Measurements from ENCODE around the gene CXCL10. TPM values are rescaled to one million over a fixed set of nuclear protein-coding genes. Genes with fewer than 3 reads are reported as not detected.
"Not testable (repeated sequence)": the region's sequence is repeated elsewhere in the genome, so short reads cannot be mapped to it uniquely, and the experiment has no call there.

CXCL10 gene
- total RNA-seq, 1 donor from 2014 or later = not detected

- FAIRE-seq (no peak), DNase-seq (ENCODE audit: low read depth) (no peak)
- no peak overlapping the region for H3K4me3 ChIP-seq (ENCODE audit: low read depth, low read length)
- no peaks in the 10 kb centered on the region for H3K36me3 ChIP-seq (ENCODE audit: control insufficient read depth, insufficient read depth, low read length)
- no peak for TF ChIP-seq CTCF (IDR thresholded peaks at IDR 0.05; ENCODE audit: insufficient read depth, low read length, severe bottlenecking)
- H3K27me3 ChIP-seq (ENCODE audit: control insufficient read depth, insufficient read depth, low read length) = no peaks in the 10 kb centered on the region
These were observed 30.4 kb upstream of the CXCL10 start for GRCh38 chr4:76053730-76054129.

GRCh38 chr4:76050560-76051050 is 27.3 kb upstream of the CXCL10 start:
- not testable (repeated sequence) for H3K27me3 ChIP-seq (ENCODE audit: control insufficient read depth, insufficient read depth, low read length); FAIRE-seq; H3K36me3 ChIP-seq (ENCODE audit: control insufficient read depth, insufficient read depth, low read length); DNase-seq (ENCODE audit: low read depth); H3K4me3 ChIP-seq (ENCODE audit: low read depth, low read length)

GRCh38 chr4:76049860-76050416 is 26.6 kb upstream of the CXCL10 start:
- not testable (repeated sequence) for H3K36me3 ChIP-seq (ENCODE audit: control insufficient read depth, insufficient read depth, low read length); FAIRE-seq; H3K4me3 ChIP-seq (ENCODE audit: low read depth, low read length); H3K27me3 ChIP-seq (ENCODE audit: control insufficient read depth, insufficient read depth, low read length); DNase-seq (ENCODE audit: low read depth)

GRCh38 chr4:76044686-76045085 is 21.4 kb upstream of the CXCL10 start:
- H3K4me3 ChIP-seq (ENCODE audit: low read depth, low read length); DNase-seq (ENCODE audit: low read depth); H3K27me3 ChIP-seq (ENCODE audit: control insufficient read depth, insufficient read depth, low read length); H3K36me3 ChIP-seq (ENCODE audit: control insufficient read depth, insufficient read depth, low read length); FAIRE-seq: not testable (repeated sequence)

- not testable (repeated sequence) for DNase-seq (ENCODE audit: low read depth); FAIRE-seq; H3K36me3 ChIP-seq (ENCODE audit: control insufficient read depth, insufficient read depth, low read length); H3K27me3 ChIP-seq (ENCODE audit: control insufficient read depth, insufficient read depth, low read length); H3K4me3 ChIP-seq (ENCODE audit: low read depth, low read length)
These were observed 20.0 kb upstream of the CXCL10 start for GRCh38 chr4:76043306-76043705.

- DNase-seq (ENCODE audit: low read depth) = peak; percentile 54
- not testable (repeated sequence) for H3K36me3 ChIP-seq (ENCODE audit: control insufficient read depth, insufficient read depth, low read length); H3K4me3 ChIP-seq (ENCODE audit: low read depth, low read length); FAIRE-seq; H3K27me3 ChIP-seq (ENCODE audit: control insufficient read depth, insufficient read depth, low read length)
These were observed 19.1 kb upstream of the CXCL10 start for GRCh38 chr4:76042241-76042998.

GRCh38 chr4:76036855-76037254 is 13.6 kb upstream of the CXCL10 start:
- DNase-seq (ENCODE audit: low read depth) (no peak), FAIRE-seq (no peak)
- no peak overlapping the region for H3K4me3 ChIP-seq (ENCODE audit: low read depth, low read length)
- TF ChIP-seq CTCF (IDR thresholded peaks at IDR 0.05; ENCODE audit: insufficient read depth, low read length, severe bottlenecking) = no peak
- no peaks in the 10 kb centered on the region for H3K36me3 ChIP-seq (ENCODE audit: control insufficient read depth, insufficient read depth, low read length)
- H3K27me3 ChIP-seq (ENCODE audit: control insufficient read depth, insufficient read depth, low read length) = no peaks in the 10 kb centered on the region

GRCh38 chr4:76035799-76036380 is 12.6 kb upstream of the CXCL10 start, which contains the start of gene CXCL11:
CXCL11 (minus strand) TSS chr4:76036070; CDS start chr4:76035987, 83 bp downstream.
- no peak for TF ChIP-seq CTCF (IDR thresholded peaks at IDR 0.05; ENCODE audit: insufficient read depth, low read length, severe bottlenecking)
- no peak for FAIRE-seq

More at GRCh38 chr4:76035799-76036380, 12.6 kb upstream of the CXCL10 start, which contains the start of gene CXCL11:
- H3K27me3 ChIP-seq (ENCODE audit: control insufficient read depth, insufficient read depth, low read length) = no peaks in the 10 kb centered on the region
- DNase-seq (ENCODE audit: low read depth) = peak; percentile 62
- no peaks in the 10 kb centered on the region for H3K36me3 ChIP-seq (ENCODE audit: control insufficient read depth, insufficient read depth, low read length)
- H3K4me3 ChIP-seq (ENCODE audit: low read depth, low read length) = no peak within 1 kb of the TSS
